ENCODE measurements around the gene ARSG. TPM values are rescaled to one million over a fixed set of nuclear protein-coding genes. Genes with fewer than 3 reads are reported as not detected.

Gene ARSG
- total RNA-seq, 1 donor from 2014 or later, result 6.2 TPM

DNA sequence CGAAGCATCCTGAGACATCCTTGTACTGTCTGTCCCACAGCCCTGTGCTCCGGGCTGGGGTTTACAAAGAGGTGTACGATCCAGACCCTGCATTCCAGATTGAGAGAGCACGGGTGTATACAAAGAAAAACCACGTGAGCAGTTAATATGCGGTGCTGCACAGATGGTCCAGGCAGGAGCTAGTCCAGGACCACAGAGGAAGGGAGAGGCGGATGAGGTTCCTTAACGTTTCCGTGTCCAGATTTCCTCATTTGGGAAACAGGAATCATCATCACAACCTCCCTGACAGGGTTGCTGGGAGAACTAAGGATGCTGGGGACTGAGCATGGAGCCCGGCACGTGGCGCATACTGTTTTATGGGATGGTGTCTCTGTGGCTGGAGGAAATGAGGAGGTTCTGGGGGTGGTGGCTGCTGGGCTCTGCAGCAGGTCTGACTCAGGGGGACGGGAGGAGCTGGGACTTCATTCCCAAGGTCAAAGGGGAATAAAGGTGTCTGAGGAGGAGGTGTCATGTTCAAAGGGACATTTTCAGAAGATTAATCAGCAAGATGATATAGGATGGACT lies 139.8 kb downstream of the ARSG start:
- H3K27ac Mint-ChIP-seq (ENCODE audit: unreplicated experiment), result peak overlapping the region; percentile 38
- no peaks in the 10 kb centered on the region for H3K9me3 Mint-ChIP-seq
- H3K4me3 Mint-ChIP-seq, result no peak overlapping the region
- no peaks in the 10 kb centered on the region for H3K27me3 Mint-ChIP-seq (ENCODE audit: low read depth)
- H3K36me3 Mint-ChIP-seq (ENCODE audit: low read depth), result peaks cover 2% of the 10 kb centered on the region
- TF ChIP-seq, protein P1, sequence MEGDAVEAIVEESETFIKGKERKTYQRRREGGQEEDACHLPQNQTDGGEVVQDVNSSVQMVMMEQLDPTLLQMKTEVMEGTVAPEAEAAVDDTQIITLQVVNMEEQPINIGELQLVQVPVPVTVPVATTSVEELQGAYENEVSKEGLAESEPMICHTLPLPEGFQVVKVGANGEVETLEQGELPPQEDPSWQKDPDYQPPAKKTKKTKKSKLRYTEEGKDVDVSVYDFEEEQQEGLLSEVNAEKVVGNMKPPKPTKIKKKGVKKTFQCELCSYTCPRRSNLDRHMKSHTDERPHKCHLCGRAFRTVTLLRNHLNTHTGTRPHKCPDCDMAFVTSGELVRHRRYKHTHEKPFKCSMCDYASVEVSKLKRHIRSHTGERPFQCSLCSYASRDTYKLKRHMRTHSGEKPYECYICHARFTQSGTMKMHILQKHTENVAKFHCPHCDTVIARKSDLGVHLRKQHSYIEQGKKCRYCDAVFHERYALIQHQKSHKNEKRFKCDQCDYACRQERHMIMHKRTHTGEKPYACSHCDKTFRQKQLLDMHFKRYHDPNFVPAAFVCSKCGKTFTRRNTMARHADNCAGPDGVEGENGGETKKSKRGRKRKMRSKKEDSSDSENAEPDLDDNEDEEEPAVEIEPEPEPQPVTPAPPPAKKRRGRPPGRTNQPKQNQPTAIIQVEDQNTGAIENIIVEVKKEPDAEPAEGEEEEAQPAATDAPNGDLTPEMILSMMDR (conservative IDR thresholded peaks at IDR 0.05), result no peak
- H3K4me1 Mint-ChIP-seq, result peaks cover 3% of the 10 kb centered on the region
- no peak for DNase-seq (ENCODE audit: low read depth, low spot score)

DNA sequence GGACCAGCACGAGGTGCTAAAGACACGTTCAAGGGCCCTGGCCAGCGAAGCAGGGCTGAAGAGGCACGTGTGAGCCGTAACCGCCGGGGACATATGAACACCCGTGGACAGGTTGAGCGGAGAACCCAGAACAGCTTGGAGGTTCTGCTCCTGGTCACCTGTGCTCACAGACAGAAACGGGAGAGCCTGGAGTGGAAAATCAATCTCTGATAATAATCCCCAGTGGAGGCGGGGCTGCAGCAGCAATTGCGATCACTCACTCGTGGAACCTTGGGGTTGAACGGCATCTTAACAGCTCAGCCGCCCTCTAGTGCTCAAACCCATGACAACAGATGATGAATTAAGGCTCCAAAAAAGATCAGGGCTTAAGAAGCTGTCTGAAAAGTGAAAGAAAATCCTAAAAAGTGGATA lies 140.4 kb downstream of the ARSG start:
- TF ChIP-seq, protein P1 (conservative IDR thresholded peaks at IDR 0.05), result peak; percentile 57
- DNase-seq (ENCODE audit: low read depth, low spot score), result peak; percentile 25
- peaks cover 2% of the 10 kb centered on the region for H3K36me3 Mint-ChIP-seq (ENCODE audit: low read depth)

DNA sequence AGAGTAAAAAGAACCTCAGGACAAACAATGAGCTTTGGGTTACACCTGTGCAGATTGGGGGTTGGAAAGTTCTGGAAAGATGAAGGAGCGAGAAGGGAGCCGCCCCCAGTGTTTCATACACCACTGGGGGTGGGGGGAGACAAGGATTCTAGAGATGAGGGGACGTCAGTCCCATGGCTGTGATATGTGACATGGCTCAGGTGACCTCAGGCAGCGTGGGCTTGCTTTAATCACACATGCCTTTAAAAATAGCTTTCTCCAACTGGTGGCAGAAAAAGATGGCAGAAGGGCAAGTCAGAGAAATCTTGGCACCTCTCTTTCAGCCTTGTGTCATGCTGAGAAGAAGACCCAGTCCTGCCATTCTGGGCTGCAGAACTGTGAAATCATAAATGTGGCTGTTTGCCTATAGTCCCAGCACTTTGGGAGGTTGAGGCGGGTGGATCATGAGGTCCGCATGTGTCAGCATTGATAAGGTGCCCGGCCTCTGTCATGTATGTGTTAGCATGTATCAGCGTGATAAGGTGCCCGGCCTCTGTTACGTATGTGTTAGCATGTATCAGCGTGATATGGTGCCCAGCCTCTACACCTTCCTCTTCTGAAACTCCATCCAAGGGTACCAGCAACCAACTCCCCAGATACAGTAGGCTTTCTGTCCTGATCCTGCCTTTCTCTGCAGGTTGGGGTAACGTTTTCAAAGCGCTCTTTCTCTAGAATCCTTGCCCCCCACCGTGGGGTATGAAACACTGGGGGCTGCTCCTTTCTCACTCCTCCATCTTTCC lies 141.0 kb downstream of the ARSG start:
- peaks cover 8% of the 10 kb centered on the region for H3K4me1 Mint-ChIP-seq
- no peaks in the 10 kb centered on the region for H3K9me3 Mint-ChIP-seq
- TF ChIP-seq, protein P1 (conservative IDR thresholded peaks at IDR 0.05), result peak; percentile 13
- peaks cover 2% of the 10 kb centered on the region for H3K36me3 Mint-ChIP-seq (ENCODE audit: low read depth)
- no peak overlapping the region for H3K4me3 Mint-ChIP-seq
- H3K27me3 Mint-ChIP-seq (ENCODE audit: low read depth), result no peaks in the 10 kb centered on the region
- DNase-seq (ENCODE audit: low read depth, low spot score), result no peak
- no peak overlapping the region for H3K27ac Mint-ChIP-seq (ENCODE audit: unreplicated experiment)

More for the DNA sequence above, 140.4 kb downstream of the ARSG start:
- Mint-ChIP-seq H3K27me3 (ENCODE audit: low read depth) (no peaks in the 10 kb centered on the region), H3K4me1 (peaks cover 8% of the 10 kb centered on the region), H3K4me3 (no peak overlapping the region), H3K9me3 (no peaks in the 10 kb centered on the region), H3K27ac (ENCODE audit: unreplicated experiment) (no peak overlapping the region)

DNA sequence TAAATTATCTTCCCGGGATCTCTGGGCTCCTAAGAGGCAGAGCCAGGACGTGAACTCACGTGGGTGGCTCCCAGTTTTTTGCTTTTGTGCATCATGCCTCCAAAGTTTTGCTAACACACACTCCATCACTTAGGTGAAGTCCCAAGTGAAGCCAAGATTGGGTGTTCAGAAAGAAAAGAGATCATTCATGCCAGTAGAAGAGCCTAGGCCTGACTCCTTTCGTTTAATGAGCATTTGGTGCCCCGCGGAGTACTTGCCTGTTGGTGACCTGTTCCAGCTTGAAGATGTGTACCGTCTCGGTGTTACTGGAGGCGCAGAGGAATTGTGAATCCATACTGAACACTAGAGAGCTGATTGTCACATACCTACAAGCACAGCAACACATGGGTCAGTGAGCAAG lies 141.9 kb downstream of the ARSG start:
- Mint-ChIP-seq H3K27ac (ENCODE audit: unreplicated experiment) (no peak overlapping the region), H3K27me3 (ENCODE audit: low read depth) (no peaks in the 10 kb centered on the region), H3K36me3 (ENCODE audit: low read depth) (peaks cover 2% of the 10 kb centered on the region), H3K9me3 (no peaks in the 10 kb centered on the region), H3K4me1 (peaks cover 8% of the 10 kb centered on the region), H3K4me3 (no peak overlapping the region)
- TF ChIP-seq, protein P1 (conservative IDR thresholded peaks at IDR 0.05), result no peak
- DNase-seq (ENCODE audit: low read depth, low spot score), result no peak

DNA sequence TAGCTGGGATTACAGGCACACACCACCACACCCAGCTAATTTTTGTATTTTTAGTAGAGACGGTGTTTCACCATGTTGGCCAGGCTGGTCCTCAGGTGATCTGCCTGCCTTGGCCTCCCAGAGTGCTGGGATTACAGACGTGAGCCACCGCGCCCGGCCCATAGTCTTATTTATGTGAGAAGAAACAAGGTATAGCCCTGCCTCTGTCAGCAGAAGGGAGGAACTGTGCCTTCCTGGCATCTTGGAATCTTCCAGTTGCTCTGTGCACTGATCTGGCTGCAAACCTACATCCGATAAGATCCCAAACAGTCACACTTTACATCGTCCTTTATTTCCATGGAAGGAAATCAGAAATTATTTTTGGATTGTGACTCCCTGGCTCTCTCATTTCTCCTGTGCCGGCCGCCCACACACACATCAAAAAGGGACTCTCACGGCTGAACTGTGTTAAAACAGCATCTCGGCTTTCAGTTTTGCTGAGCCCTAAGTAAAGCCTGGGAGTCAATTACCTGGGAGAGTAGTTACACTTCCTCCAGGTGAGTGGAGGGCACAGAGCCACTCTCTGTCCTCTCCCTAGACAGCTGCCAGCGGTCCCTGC lies 142.7 kb downstream of the ARSG start:
- Mint-ChIP-seq H3K27ac (ENCODE audit: unreplicated experiment) (no peak overlapping the region), H3K36me3 (ENCODE audit: low read depth) (peaks cover 2% of the 10 kb centered on the region), H3K9me3 (no peaks in the 10 kb centered on the region)

More for the DNA sequence above, 142.7 kb downstream of the ARSG start:
- TF ChIP-seq, protein P1 (conservative IDR thresholded peaks at IDR 0.05), result no peak
- Mint-ChIP-seq H3K4me3 (no peak overlapping the region), H3K4me1 (peaks cover 8% of the 10 kb centered on the region), H3K27me3 (ENCODE audit: low read depth) (no peaks in the 10 kb centered on the region)
- DNase-seq (ENCODE audit: low read depth, low spot score), result no peak

Data from neural crest cell (in vitro differentiated cells).